OCI-LY1 (cell line): ENCODE measurements around the gene RPRD1A.

ENCODE experiments used
- CTCF ChIP-seq: fragments of 200-600 bp; sonication (generic), shearing (Covaris generic); IDR thresholded peaks from 2 replicates; pipeline ENCODE4 v1.5.1; 2017; ENCODE audit warnings: mild to moderate bottlenecking, antibody characterized with exemption, low read length, moderate library complexity, mixed read lengths
- EZH2 ChIP-seq: fragments of 200-600 bp; sonication (generic), shearing (Covaris generic); IDR thresholded peaks from 2 replicates; pipeline ENCODE4 v1.8.0; 2017; ENCODE audit warnings: borderline replicate concordance, mixed run types, mild to moderate bottlenecking, antibody characterized with exemption, low read length, moderate library complexity, mixed read lengths

DNA sequence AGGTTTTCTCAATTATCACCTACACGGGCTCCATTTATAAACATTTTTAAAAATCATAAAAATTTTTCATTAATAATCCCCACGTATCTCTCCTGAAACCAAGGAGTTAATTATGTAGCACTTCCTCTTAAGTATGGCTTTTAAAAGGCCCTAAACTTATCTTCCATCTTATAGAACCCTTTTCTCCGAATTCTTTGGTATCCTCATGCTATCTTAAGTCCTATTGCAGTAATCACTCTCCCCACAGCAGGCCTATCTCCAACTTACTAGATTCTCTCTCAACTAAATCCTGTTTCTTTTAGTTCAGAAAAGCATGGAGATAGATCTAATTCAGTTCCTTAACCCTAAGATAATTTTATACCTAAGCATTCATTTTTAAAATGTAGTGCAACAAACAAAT lies 26.2 kb downstream of the RPRD1A start:
- no peak for TF ChIP-seq CTCF
- no peak for TF ChIP-seq EZH2
